NCI-H748 treated with DMSO at 0.1 percent for 48 hours (cell line): ENCODE results near the gene CDH2.

Source experiments
- DNase-seq: peaks from one replicate; lab custom pipeline; 2025; lab: John Stamatoyannopoulos, UW

The CDH2 gene

GRCh38 chr18:28045176-28045810, 131.6 kb downstream of the CDH2 start:
- DNase-seq: peak; percentile 29

GRCh38 chr18:28044036-28044435, 132.9 kb downstream of the CDH2 start:
- DNase-seq: no peak

- no peak for DNase-seq
These were observed 133.3 kb downstream of the CDH2 start for GRCh38 chr18:28043631-28044030.

- no peak for DNase-seq
These were observed 135.6 kb downstream of the CDH2 start for GRCh38 chr18:28041366-28041765.

- no peak for DNase-seq
These were observed 136.2 kb downstream of the CDH2 start for GRCh38 chr18:28040716-28041115.

GRCh38 chr18:28040211-28040610, 136.7 kb downstream of the CDH2 start:
- no peak for DNase-seq

- DNase-seq: no peak
These were observed 137.2 kb downstream of the CDH2 start for GRCh38 chr18:28039691-28040090.

- DNase-seq: no peak
These were observed 137.9 kb downstream of the CDH2 start for GRCh38 chr18:28039078-28039477.

GRCh38 chr18:28036488-28036887, 140.4 kb downstream of the CDH2 start:
- DNase-seq: no peak

- no peak for DNase-seq
These were observed 142.4 kb downstream of the CDH2 start for GRCh38 chr18:28034567-28034966.

- no peak for DNase-seq
These were observed 144.8 kb downstream of the CDH2 start for GRCh38 chr18:28032177-28032576.

- no peak for DNase-seq
These were observed 146.5 kb downstream of the CDH2 start for GRCh38 chr18:28030458-28030857.

- no peak for DNase-seq
These were observed 149.2 kb downstream of the CDH2 start for GRCh38 chr18:28027755-28028154.

GRCh38 chr18:28019425-28020108, 157.4 kb downstream of the CDH2 start:
- no peak for DNase-seq

GRCh38 chr18:28018351-28018750, 158.6 kb downstream of the CDH2 start:
- no peak for DNase-seq

- no peak for DNase-seq
These were observed 161.3 kb downstream of the CDH2 start for GRCh38 chr18:28015671-28016070.

- DNase-seq: no peak
These were observed 163.9 kb downstream of the CDH2 start for GRCh38 chr18:28013066-28013465.

GRCh38 chr18:28012336-28012735, 164.6 kb downstream of the CDH2 start:
- DNase-seq: no peak

- no peak for DNase-seq
These were observed 167.3 kb downstream of the CDH2 start for GRCh38 chr18:28009589-28009988.

GRCh38 chr18:28007841-28008240, 169.1 kb downstream of the CDH2 start:
- no peak for DNase-seq

- no peak for DNase-seq
These were observed 171.8 kb downstream of the CDH2 start for GRCh38 chr18:28005164-28005563.

GRCh38 chr18:28004606-28005005, 172.3 kb downstream of the CDH2 start:
- DNase-seq: no peak

- DNase-seq: no peak
These were observed 173.5 kb downstream of the CDH2 start for GRCh38 chr18:28003451-28003850.

GRCh38 chr18:28002841-28003240, 174.1 kb downstream of the CDH2 start:
- no peak for DNase-seq
